ENCODE data around the gene PHF12. TPM values are rescaled to one million over a fixed set of nuclear protein-coding genes. Genes with fewer than 3 reads are reported as not detected.

PHF12 gene
- total RNA-seq, 1 experiment from 2014 or later, result 36.0 TPM

DNA sequence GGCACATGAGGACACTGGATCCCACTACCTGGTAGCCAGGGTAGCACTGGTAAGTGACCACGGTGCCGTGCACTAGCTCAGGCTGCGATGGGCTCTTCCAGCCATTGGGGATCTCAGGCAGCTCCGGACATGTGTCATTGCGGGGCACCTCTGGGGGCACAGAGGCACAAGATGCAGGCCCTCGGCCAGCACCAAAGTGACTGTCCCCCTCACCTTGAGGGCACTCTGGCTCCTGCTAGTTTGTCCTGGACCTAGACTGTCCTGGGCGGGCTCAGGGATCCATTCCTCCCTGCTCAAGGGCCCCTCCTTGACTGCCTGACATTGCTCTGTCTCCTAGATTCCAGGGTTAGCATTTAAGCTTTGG lies 6.7 kb upstream of the PHF12 start:
- no peak for TF ChIP-seq EZH2 (IDR thresholded peaks at IDR 0.05; ENCODE audit: low read depth)
- TF ChIP-seq, protein P1, sequence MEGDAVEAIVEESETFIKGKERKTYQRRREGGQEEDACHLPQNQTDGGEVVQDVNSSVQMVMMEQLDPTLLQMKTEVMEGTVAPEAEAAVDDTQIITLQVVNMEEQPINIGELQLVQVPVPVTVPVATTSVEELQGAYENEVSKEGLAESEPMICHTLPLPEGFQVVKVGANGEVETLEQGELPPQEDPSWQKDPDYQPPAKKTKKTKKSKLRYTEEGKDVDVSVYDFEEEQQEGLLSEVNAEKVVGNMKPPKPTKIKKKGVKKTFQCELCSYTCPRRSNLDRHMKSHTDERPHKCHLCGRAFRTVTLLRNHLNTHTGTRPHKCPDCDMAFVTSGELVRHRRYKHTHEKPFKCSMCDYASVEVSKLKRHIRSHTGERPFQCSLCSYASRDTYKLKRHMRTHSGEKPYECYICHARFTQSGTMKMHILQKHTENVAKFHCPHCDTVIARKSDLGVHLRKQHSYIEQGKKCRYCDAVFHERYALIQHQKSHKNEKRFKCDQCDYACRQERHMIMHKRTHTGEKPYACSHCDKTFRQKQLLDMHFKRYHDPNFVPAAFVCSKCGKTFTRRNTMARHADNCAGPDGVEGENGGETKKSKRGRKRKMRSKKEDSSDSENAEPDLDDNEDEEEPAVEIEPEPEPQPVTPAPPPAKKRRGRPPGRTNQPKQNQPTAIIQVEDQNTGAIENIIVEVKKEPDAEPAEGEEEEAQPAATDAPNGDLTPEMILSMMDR (conservative IDR thresholded peaks at IDR 0.05), result no peak
- POLR2A ChIA-PET (ENCODE audit: unreplicated experiment), result no interaction called here
- CTCF ChIA-PET, result interaction anchor here (0.7 kb wide), 1 partner anchor 968 kb away, joined by 6 read pairs; no protein-coding TSS in a partner anchor

DNA sequence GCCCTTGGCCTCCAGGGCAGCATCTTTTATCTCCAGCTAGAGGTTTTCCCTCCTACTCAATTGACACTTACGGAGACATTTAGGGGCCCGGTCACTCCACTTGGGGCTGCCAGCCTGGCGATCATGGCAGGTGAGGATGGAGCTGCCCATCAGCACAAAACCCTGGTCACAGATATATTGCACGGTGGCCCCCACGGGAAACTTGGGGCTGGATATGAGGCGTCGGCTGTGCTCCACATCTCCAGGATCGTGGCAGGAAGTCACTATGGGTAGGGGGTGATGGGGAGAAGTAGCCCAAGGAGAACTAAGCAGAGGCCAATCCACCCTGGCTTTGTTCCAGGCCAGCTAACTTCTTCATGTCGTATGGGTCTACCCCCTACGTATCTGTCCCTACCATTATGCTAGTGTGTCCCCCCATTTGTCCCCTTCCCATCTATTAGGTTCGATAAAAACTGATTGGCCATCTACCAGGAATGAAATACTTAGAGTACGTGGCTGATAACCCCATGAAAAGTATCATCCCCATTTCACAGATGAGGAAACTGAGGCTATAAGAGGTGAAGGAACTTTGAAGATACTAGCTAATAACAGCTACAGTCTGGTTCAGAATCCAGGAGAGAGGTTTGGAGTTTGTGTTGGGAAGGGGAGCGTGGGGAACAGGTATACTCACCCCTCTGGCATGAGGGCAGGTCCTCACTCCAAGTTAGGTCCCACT lies 6.1 kb upstream of the PHF12 start:
- POLR2A ChIA-PET (ENCODE audit: unreplicated experiment), result no interaction called here
- CTCF ChIA-PET, result no interaction called here
- intact Hi-C loops (cut with micrococcal nuclease; ENCODE audit: unreplicated experiment), result no loop called here
- no peaks in the 10 kb centered on the region for H3K27me3 ChIP-seq (ENCODE audit: insufficient read depth, low read depth)
- H3K79me2 ChIP-seq (ENCODE audit: low read depth), result no peaks in the 10 kb centered on the region
- no peaks in the 10 kb centered on the region for H3K9me2 ChIP-seq (ENCODE audit: insufficient read depth)
- no TSS peak for BruUV-seq (replicated peaks)
- DNase-seq, result no peak
- no peak overlapping the region for H3K4me2 ChIP-seq
- peaks cover 6% of the 10 kb centered on the region; the same call in 1 of the 2 replicates for H3F3A ChIP-seq (ENCODE audit: insufficient read depth, low read depth)
- no peak overlapping the region for H3K27ac ChIP-seq
- no peak overlapping the region for H3K4me3 ChIP-seq
- no peak overlapping the region for H2AFZ ChIP-seq
- H3K9me3 ChIP-seq (ENCODE audit: insufficient read depth, low read depth), result no peaks in the 10 kb centered on the region
- no peaks in the 10 kb centered on the region for H4K20me1 ChIP-seq (ENCODE audit: insufficient read depth)
- H3K4me1 ChIP-seq (replicated peaks; ENCODE audit: insufficient read depth), result peaks cover 5% of the 10 kb centered on the region; the same call in 1 of the 2 replicates
- no peak for TF ChIP-seq EZH2 (IDR thresholded peaks at IDR 0.05; ENCODE audit: low read depth)
- H3K36me3 ChIP-seq (ENCODE audit: low read depth), result no peaks in the 10 kb centered on the region

More for the DNA sequence above, 6.7 kb upstream of the PHF12 start:
- peaks cover under 1% of the 10 kb centered on the region; the same call in 1 of the 2 replicates for H3K4me1 ChIP-seq (replicated peaks; ENCODE audit: insufficient read depth)
- no peak overlapping the region for H3K4me2 ChIP-seq
- peaks cover 1% of the 10 kb centered on the region; the same call in 1 of the 2 replicates for H3F3A ChIP-seq (ENCODE audit: insufficient read depth, low read depth)
- no peak for DNase-seq
- H3K9me2 ChIP-seq (ENCODE audit: insufficient read depth), result no peaks in the 10 kb centered on the region
- no peak overlapping the region for H3K27ac ChIP-seq
- no peaks in the 10 kb centered on the region for H3K9me3 ChIP-seq (ENCODE audit: insufficient read depth, low read depth)
- H3K4me3 ChIP-seq, result no peak overlapping the region
- no peaks in the 10 kb centered on the region for H4K20me1 ChIP-seq (ENCODE audit: insufficient read depth)
- no peaks in the 10 kb centered on the region for H3K36me3 ChIP-seq (ENCODE audit: low read depth)
- no peak overlapping the region for H2AFZ ChIP-seq
- no peaks in the 10 kb centered on the region for H3K27me3 ChIP-seq (ENCODE audit: insufficient read depth, low read depth)
- H3K79me2 ChIP-seq (ENCODE audit: low read depth), result no peaks in the 10 kb centered on the region
- no TSS peak for BruUV-seq (replicated peaks)
- intact Hi-C loops (cut with micrococcal nuclease; ENCODE audit: unreplicated experiment), result no loop called here

DNA sequence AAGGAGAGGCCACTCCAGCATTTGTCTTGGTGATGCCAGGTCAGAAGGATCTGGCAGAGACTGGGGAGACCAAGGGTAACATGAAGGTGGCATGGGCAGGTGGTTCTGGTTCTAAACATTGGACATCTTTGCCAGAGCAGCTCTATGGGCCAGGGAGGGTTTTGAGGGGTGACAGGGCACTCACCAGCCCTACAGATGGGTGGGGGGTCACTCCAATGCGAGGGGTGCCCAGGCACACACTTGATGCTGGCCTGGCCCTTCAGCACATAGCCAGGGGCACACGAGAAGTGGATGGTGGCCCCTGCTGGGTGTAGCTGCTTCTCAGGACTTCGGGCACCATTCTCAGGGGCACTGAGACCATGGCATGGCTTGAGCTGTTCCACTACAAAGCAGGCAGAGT lies 5.5 kb upstream of the PHF12 start:
- no peak overlapping the region for H3K27ac ChIP-seq
- H3K79me2 ChIP-seq (ENCODE audit: low read depth), result no peaks in the 10 kb centered on the region
- POLR2A ChIA-PET (ENCODE audit: unreplicated experiment), result no interaction called here
- no peaks in the 10 kb centered on the region for H3K36me3 ChIP-seq (ENCODE audit: low read depth)
- H2AFZ ChIP-seq, result no peak overlapping the region
- intact Hi-C loops (cut with micrococcal nuclease; ENCODE audit: unreplicated experiment), result no loop called here
- H3K4me2 ChIP-seq, result no peak overlapping the region
- BruUV-seq (replicated peaks), result no TSS peak
- H3K4me1 ChIP-seq (replicated peaks; ENCODE audit: insufficient read depth), result peaks cover 5% of the 10 kb centered on the region; the same call in 1 of the 2 replicates
- DNase-seq, result no peak
- no peaks in the 10 kb centered on the region for H4K20me1 ChIP-seq (ENCODE audit: insufficient read depth)
- H3K9me3 ChIP-seq (ENCODE audit: insufficient read depth, low read depth), result no peaks in the 10 kb centered on the region
- CTCF ChIA-PET, result no interaction called here
- TF ChIP-seq, protein P1 (conservative IDR thresholded peaks at IDR 0.05), result no peak
- TF ChIP-seq EZH2 (IDR thresholded peaks at IDR 0.05; ENCODE audit: low read depth), result no peak
- H3K9me2 ChIP-seq (ENCODE audit: insufficient read depth), result no peaks in the 10 kb centered on the region
- H3K4me3 ChIP-seq, result no peak overlapping the region
- H3F3A ChIP-seq (ENCODE audit: insufficient read depth, low read depth), result peaks cover 10% of the 10 kb centered on the region
- no peaks in the 10 kb centered on the region for H3K27me3 ChIP-seq (ENCODE audit: insufficient read depth, low read depth)
